H1 (cell line): ENCODE data around the gene GALNT6. TPM values are rescaled to one million over a fixed set of nuclear protein-coding genes. Genes with fewer than 3 reads are reported as not detected.
A peak's percentile ranks its signal among the peaks of the same experiment; 100 is the strongest.

Experiments
- CTCF ChIA-PET: fragments of 300-600 bp; sonication (Branson Sonifier 250); formaldehyde crosslinking; loops from one replicate; lab custom pipeline; 2021; ENCODE audit not compliant: partially characterized antibody; lab: Charles Lee
- POLR2A ChIA-PET: fragments of 300-600 bp; sonication (Branson Sonifier 250); formaldehyde crosslinking; loops from one replicate; lab custom pipeline; 2021; ENCODE audit warnings: inconsistent platforms; ENCODE audit not compliant: partially characterized antibody; lab: Charles Lee
- DNase-seq, 2 experiments: peaks; one replicate each; pipeline versions ENCODE4 v3.0.0 to v3.0.0-alpha.2; 2010 to 2022; ENCODE audit warnings: low spot score in 2 of 2, low read depth in 1 of 2, mixed read lengths in 1 of 2
- FAIRE-seq: peaks from 2 replicates; lab custom pipeline; 2011; peaks lifted over from hg19 to GRCh38; lab: Jason Lieb, UNC
- H2AFZ ChIP-seq: 2 replicates; pipeline ENCODE4 v1.8.1; 2012; ENCODE audit warnings: low read length, inconsistent platforms
- H2AK5ac ChIP-seq: 2 replicates; pipeline ENCODE4 v1.6.1; 2013; ENCODE audit warnings: low read depth, low read length
- H2BK120ac ChIP-seq: replicated peaks from 2 replicates; pipeline ENCODE3; 2013; ENCODE audit warnings: low read depth, low read length, inconsistent platforms
- H2BK12ac ChIP-seq: 2 replicates; pipeline ENCODE4 v1.6.1; 2013; ENCODE audit warnings: low read depth, low read length
- H2BK15ac ChIP-seq: 2 replicates; pipeline ENCODE4 v1.6.1; 2013; ENCODE audit warnings: low read length
- H2BK20ac ChIP-seq: 2 replicates; pipeline ENCODE4 v1.6.1; 2013; ENCODE audit warnings: low read length
- H2BK5ac ChIP-seq: 2 replicates; pipeline ENCODE4 v1.6.1; 2013; ENCODE audit warnings: low read depth, low read length
- H3K14ac ChIP-seq: 2 replicates; pipeline ENCODE4 v1.6.1; 2013; ENCODE audit warnings: inconsistent platforms; ENCODE audit not compliant: insufficient read length
- H3K18ac ChIP-seq: 2 replicates; pipeline ENCODE4 v1.6.1; 2013; ENCODE audit warnings: low read length; ENCODE audit errors: extremely low read depth
- H3K23ac ChIP-seq: 2 replicates; pipeline ENCODE4 v1.6.1; 2013; ENCODE audit warnings: inconsistent platforms; ENCODE audit not compliant: insufficient read length
- H3K23me2 ChIP-seq: 2 replicates; pipeline ENCODE4 v1.6.1; 2013; ENCODE audit warnings: low read depth, low read length
- H3K27ac ChIP-seq: 2 replicates; pipeline ENCODE4 v1.6.1; 2011; ENCODE audit warnings: low read depth, low read length, inconsistent platforms
- H3K27me3 ChIP-seq, 4 experiments: replicated peaks in 1 of 4; 1 replicate in 1 of 4; 2 replicates in 3 of 4; pipeline versions ENCODE4 v1.6.1 to v1.8.1; 2011 to 2013; ENCODE audit warnings: low read length in 3 of 4, mild to moderate bottlenecking in 3 of 4, inconsistent platforms in 2 of 4, mixed read lengths in 2 of 4, moderate library complexity in 1 of 4; ENCODE audit not compliant: control insufficient read depth in 3 of 4, insufficient read depth in 3 of 4; ENCODE audit errors: extremely low read depth in 1 of 4
- H3K36me3 ChIP-seq, 4 experiments: 2 replicates each; pipeline versions ENCODE4 v1.6.1 to v1.8.1; 2011 to 2013; ENCODE audit warnings: mild to moderate bottlenecking in 4 of 4, low read length in 3 of 4, moderate library complexity in 2 of 4, control low read depth in 1 of 4, inconsistent platforms in 1 of 4; ENCODE audit not compliant: insufficient read depth in 4 of 4, control insufficient read depth in 2 of 4
- H3K4ac ChIP-seq: replicated peaks from 2 replicates; pipeline ENCODE3; 2013; ENCODE audit warnings: low read length, low read depth, mixed read lengths, inconsistent platforms; ENCODE audit not compliant: insufficient read length
- H3K4me1 ChIP-seq, 4 experiments: replicated peaks in 1 of 4; 1 replicate in 1 of 4; 2 replicates in 3 of 4; pipeline versions ENCODE4 v1.6.1 to v1.8.1; 2011 to 2013; ENCODE audit warnings: low read length in 3 of 4, inconsistent platforms in 2 of 4, mixed read lengths in 1 of 4; ENCODE audit not compliant: insufficient read depth in 4 of 4, control insufficient read depth in 3 of 4
- H3K4me2 ChIP-seq, 2 experiments: 2 replicates each; pipeline versions ENCODE4 v1.6.1 to v1.8.1; 2011 to 2013; ENCODE audit warnings: low read depth in 2 of 2, low read length in 2 of 2, control low read depth in 1 of 2, inconsistent platforms in 1 of 2, mild to moderate bottlenecking in 1 of 2; ENCODE audit not compliant: insufficient read depth in 1 of 2
- H3K4me3 ChIP-seq, 4 experiments: fragments of 200-600, 300-600 bp in 1 of 4; sonication (generic), shearing (Covaris generic), sonication (Bioruptor Twin) in 1 of 4; 2 replicates each; pipeline versions ENCODE4 v1.5.1 to v1.8.1; 2011 to 2016; ENCODE audit warnings: low read length in 4 of 4, low read depth in 3 of 4, control low read depth in 2 of 4, inconsistent platforms in 2 of 4, mild to moderate bottlenecking in 2 of 4, mixed read lengths in 1 of 4, moderate library complexity in 1 of 4; ENCODE audit not compliant: insufficient read depth in 2 of 4; ENCODE audit errors: extremely low read depth in 1 of 4
- H3K56ac ChIP-seq: replicated peaks from 2 replicates; pipeline ENCODE3; 2013; ENCODE audit warnings: low read depth, mild to moderate bottlenecking, mixed read lengths, low read length, inconsistent platforms; ENCODE audit not compliant: insufficient read length
- H3K79me1 ChIP-seq: 2 replicates; pipeline ENCODE4 v1.6.1; 2013; ENCODE audit warnings: low read depth, low read length, control low read depth
- H3K79me2 ChIP-seq, 2 experiments: 2 replicates each; pipeline versions ENCODE4 v1.6.1 to v1.8.1; 2012 to 2013; ENCODE audit warnings: low read length in 2 of 2, mild to moderate bottlenecking in 2 of 2, inconsistent platforms in 1 of 2; ENCODE audit not compliant: insufficient read depth in 2 of 2, control insufficient read depth in 1 of 2
- H3K9ac ChIP-seq, 4 experiments: replicated peaks in 1 of 4; 1 replicate in 1 of 4; 2 replicates in 3 of 4; pipeline versions ENCODE4 v1.6.1 to v1.8.1; 2011 to 2013; ENCODE audit warnings: low read depth in 3 of 4, low read length in 3 of 4, control low read depth in 2 of 4, mild to moderate bottlenecking in 2 of 4, moderate library complexity in 2 of 4, inconsistent platforms in 1 of 4; ENCODE audit errors: extremely low read depth in 1 of 4
- H3K9me3 ChIP-seq, 2 experiments: 2 replicates each; pipeline versions ENCODE4 v1.6.1 to v1.8.1; 2012 to 2013; ENCODE audit warnings: mild to moderate bottlenecking in 2 of 2, moderate library complexity in 2 of 2, control low read depth in 1 of 2, inconsistent platforms in 1 of 2, low read depth in 1 of 2, low read length in 1 of 2, mixed read lengths in 1 of 2; ENCODE audit not compliant: insufficient read depth in 2 of 2
- H4K20me1 ChIP-seq, 2 experiments: replicated peaks in 1 of 2; 2 replicates each; pipeline versions ENCODE3 to v1.8.1; 2011 to 2013; ENCODE audit warnings: inconsistent platforms in 2 of 2, low read length in 2 of 2, mild to moderate bottlenecking in 1 of 2; ENCODE audit not compliant: insufficient read depth in 2 of 2, control insufficient read depth in 1 of 2
- H4K5ac ChIP-seq: 2 replicates; pipeline ENCODE4 v1.6.1; 2013; ENCODE audit warnings: low read length, low read depth, mixed read lengths, inconsistent platforms; ENCODE audit not compliant: insufficient read length
- H4K8ac ChIP-seq: 2 replicates; pipeline ENCODE4 v1.8.0; 2013; ENCODE audit warnings: mild to moderate bottlenecking, moderate library complexity, low read length, inconsistent platforms; ENCODE audit not compliant: insufficient read depth; ENCODE audit errors: extremely low read depth
- H4K91ac ChIP-seq: replicated peaks from 2 replicates; pipeline ENCODE3; 2013; ENCODE audit warnings: low read length, mixed read lengths, inconsistent platforms; ENCODE audit not compliant: insufficient read length
- CTBP2 ChIP-seq: IDR thresholded peaks from 2 replicates; pipeline ENCODE4 v1.7.0; 2011; ENCODE audit warnings: borderline replicate concordance, mild to moderate bottlenecking, moderate library complexity, mixed read lengths, low read length; ENCODE audit not compliant: insufficient read depth, insufficient read length
- EGR1 ChIP-seq: IDR thresholded peaks from 2 replicates; pipeline ENCODE4 v1.6.1; 2011; ENCODE audit warnings: low read depth, low read length, borderline replicate concordance
- SP1 ChIP-seq: IDR thresholded peaks from 2 replicates; pipeline ENCODE4 v1.6.1; 2011; ENCODE audit warnings: low read depth, low read length
- WGBS, 2 experiments: shearing (Covaris generic) in 1 of 2; methylation state at CpG; one replicate each; pipeline versions ENCODE4 v1.1.6 to v1.1.7; 2013 to 2015; ENCODE audit warnings: low lambda C conversion rate in 2 of 2, mixed read lengths in 2 of 2, inconsistent platforms in 1 of 2, low coverage in 1 of 2, missing lambda C conversion rate in 1 of 2; ENCODE audit not compliant: insufficient replicate concordance in 2 of 2, insufficient coverage in 1 of 2, insufficient read length in 1 of 2; ENCODE audit errors: extremely low coverage in 1 of 2, missing lambda C conversion rate in 1 of 2; 5-methylcytosine and 5-hydroxymethylcytosine counted together
- polyA plus RNA-seq, 7 experiments: library from polyadenylated mRNA; depleted of rRNA in 3 of 7; stranded (reverse) in 5 of 7; unstranded in 2 of 7; fragments of >200 nt in 5 of 7; fragments of 200-250 nt in 2 of 7; gene quantifications; 1 replicate in 5 of 7; 2 replicates in 1 of 7; 4 replicates in 1 of 7; pipeline versions ENCODE4 v1.2.1 to v1.2.3, GENCODE V29; 2011 to 2013; ENCODE audit warnings: missing spikeins in 2 of 7, mixed read lengths in 2 of 7
- total RNA-seq: library from RNA; stranded (reverse); fragmentation: NEBNext Ultra II Directional; extraction: Animal tissue kit (Norgen Biotek cat#: 25700); gene quantifications from 2 replicates; pipeline ENCODE4 v1.2.1, GENCODE V29; 2021
- TF ChIP-seq, protein P1 (sequence below): IDR thresholded peaks from 2 replicates; pipeline ENCODE4 v1.6.1; 2012; ENCODE audit warnings: inconsistent platforms
- TF ChIP-seq, protein P2 (sequence below): IDR thresholded peaks from 2 replicates; pipeline ENCODE4 v1.6.1; 2012; ENCODE audit warnings: inconsistent platforms
- TF ChIP-seq, protein P3 (sequence below): IDR thresholded peaks from 2 replicates; pipeline ENCODE4 v1.6.1; 2011; ENCODE audit warnings: low read depth, mild to moderate bottlenecking, low read length; ENCODE audit not compliant: insufficient read depth

The GALNT6 gene
- total and polyA plus RNA-seq, 2 of the 8 experiments (the other 6 are each of a cell fraction or from before 2014, with no cell fraction given), result 5.8 to 10.7 TPM

DNA sequence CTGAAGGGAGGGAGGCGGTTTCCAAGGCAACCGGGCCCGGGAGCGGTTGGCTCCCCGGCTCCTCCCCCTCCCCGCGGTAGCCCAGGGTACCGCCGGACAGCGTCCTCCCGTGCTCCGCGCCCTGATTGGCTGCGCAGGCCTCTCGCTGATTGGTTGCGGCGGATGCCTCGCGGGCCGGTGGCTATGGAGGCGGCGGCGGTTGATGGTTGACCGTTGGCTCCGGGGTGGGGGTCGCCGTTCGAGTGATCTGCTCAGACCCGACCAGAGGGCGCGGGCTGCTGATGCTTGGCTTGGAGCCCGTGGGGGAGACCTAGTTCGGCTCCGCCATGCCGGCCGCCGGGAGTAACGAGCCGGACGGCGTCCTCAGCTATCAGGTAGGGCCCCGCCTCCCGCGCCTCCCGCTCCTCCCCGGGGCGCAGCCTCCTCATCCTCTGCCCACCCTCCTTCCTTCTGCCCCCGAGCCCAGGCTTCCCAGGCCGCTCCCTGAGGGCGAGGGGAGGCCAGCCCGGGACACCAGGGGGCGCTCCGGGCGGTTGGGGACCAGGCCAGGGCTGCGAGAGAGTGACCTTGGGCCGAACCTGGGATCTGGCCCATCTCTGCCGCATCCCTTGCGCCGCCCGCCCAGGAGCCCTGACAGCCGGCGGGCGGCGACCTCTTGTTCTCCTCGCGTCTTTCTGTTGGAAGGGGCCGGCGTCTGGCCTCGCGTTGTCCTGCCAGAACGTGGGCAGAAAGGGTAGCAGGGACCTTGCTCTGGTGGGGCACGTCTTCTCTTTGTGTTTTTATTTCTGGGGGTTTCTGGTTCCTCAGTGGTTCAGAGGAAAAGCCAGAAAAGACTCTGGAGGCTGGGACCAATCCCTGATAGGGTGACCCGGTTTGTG is 33.7 kb upstream of the GALNT6 start, which contains the start of gene SLC4A8:
TSS of gene SLC4A8 (plus strand) at position 170 of the 878 bp plus-strand sequence. CDS start at position 327, 157 bp downstream.
- H3K56ac ChIP-seq, result no peak within 1 kb of the TSS
- H2BK120ac ChIP-seq, result no peak within 1 kb of the TSS
- no peak within 1 kb of the TSS for H3K23ac ChIP-seq
- peak within 1 kb of the TSS; percentile 50 to 71 for H3K4me2 ChIP-seq
- no peaks in the 10 kb centered on the region for H4K20me1 ChIP-seq
- no peak within 1 kb of the TSS for H3K27ac ChIP-seq
- H3K36me3 ChIP-seq, result no peaks in the 10 kb centered on the region
- H2BK5ac ChIP-seq, result no peak within 1 kb of the TSS
- H3K4ac ChIP-seq, result no peak within 1 kb of the TSS
- H4K91ac ChIP-seq, result no peak within 1 kb of the TSS
- H3K79me1 ChIP-seq, result no peaks in the 10 kb centered on the region
- peak within 1 kb of the TSS; percentile 3; the same call in 1 of the 2 replicates for H2AFZ ChIP-seq
- H3K9ac ChIP-seq, result no peak within 1 kb of the TSS; a peak in 2 of 7 replicates
- no peak within 1 kb of the TSS for H2BK20ac ChIP-seq
- ChIA-PET POLR2A (no interaction called here), CTCF (interaction anchor here (0.6 to 13.5 kb wide), 7 partner anchors 11 to 1253 kb away, joined by 3 to 137 read pairs (median 3); no protein-coding TSS in a partner anchor)
- DNase-seq (peak; percentile 85 to 96), FAIRE-seq (no peak)
- H2AK5ac ChIP-seq, result no peak within 1 kb of the TSS
- H3K27me3 ChIP-seq, result no peaks in the 10 kb centered on the region
- H3K23me2 ChIP-seq, result peaks cover 3% of the 10 kb centered on the region; the same call in 1 of the 2 replicates
- H3K14ac ChIP-seq, result no peak within 1 kb of the TSS
- H2BK12ac ChIP-seq, result no peak within 1 kb of the TSS
- H3K4me3 ChIP-seq, result peak within 1 kb of the TSS; percentile 52 to 79 (median 62)
- peaks cover 0 to 5% of the 10 kb centered on the region in 2 experiments; a peak in 1 of 4 replicates for H3K79me2 ChIP-seq
- H3K9me3 ChIP-seq, result no peaks in the 10 kb centered on the region
- peak within 1 kb of the TSS; percentile 56; the same call in 1 of the 2 replicates for H3K18ac ChIP-seq
- 1% methylated on average over 63 of the region's 73 CpGs; no CpG with 5 or more reads in 1 of the 2 experiments for WGBS, 2 experiments
- H4K5ac ChIP-seq, result no peak within 1 kb of the TSS
- no peak within 1 kb of the TSS; the same call in 1 of the 2 replicates for H4K8ac ChIP-seq
- H3K4me1 ChIP-seq, result peaks cover 0 to 10% (median 2%) of the 10 kb centered on the region in 4 experiments; a peak in 3 of 7 replicates
- H2BK15ac ChIP-seq, result no peak within 1 kb of the TSS
- no peak for TF ChIP-seq EGR1
- TF ChIP-seq CTBP2, result peak; percentile 81
- TF ChIP-seq, protein P1, sequence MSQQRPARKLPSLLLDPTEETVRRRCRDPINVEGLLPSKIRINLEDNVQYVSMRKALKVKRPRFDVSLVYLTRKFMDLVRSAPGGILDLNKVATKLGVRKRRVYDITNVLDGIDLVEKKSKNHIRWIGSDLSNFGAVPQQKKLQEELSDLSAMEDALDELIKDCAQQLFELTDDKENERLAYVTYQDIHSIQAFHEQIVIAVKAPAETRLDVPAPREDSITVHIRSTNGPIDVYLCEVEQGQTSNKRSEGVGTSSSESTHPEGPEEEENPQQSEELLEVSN, result no peak
- TF ChIP-seq SP1, result peak; percentile 48; the same call in 1 of the 2 replicates
- TF ChIP-seq, protein P2, sequence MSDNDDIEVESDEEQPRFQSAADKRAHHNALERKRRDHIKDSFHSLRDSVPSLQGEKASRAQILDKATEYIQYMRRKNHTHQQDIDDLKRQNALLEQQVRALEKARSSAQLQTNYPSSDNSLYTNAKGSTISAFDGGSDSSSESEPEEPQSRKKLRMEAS, result 0 out of 2 replicates have a peak, but pooled peaks have one; percentile 11
- TF ChIP-seq, protein P3, sequence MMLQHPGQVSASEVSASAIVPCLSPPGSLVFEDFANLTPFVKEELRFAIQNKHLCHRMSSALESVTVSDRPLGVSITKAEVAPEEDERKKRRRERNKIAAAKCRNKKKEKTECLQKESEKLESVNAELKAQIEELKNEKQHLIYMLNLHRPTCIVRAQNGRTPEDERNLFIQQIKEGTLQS, result no peak
